ENCODE measurements around the gene GGT1.

GRCh38 chr22:24584871-24585411 lies 18.1 kb upstream of the GGT1 start:
- TF ChIP-seq REST (IDR thresholded peaks at IDR 0.05; ENCODE audit: insufficient replicate concordance, low read depth) (no peak), GABPA (IDR thresholded peaks at IDR 0.05; ENCODE audit: low read depth) (no peak), CTCF (IDR thresholded peaks at IDR 0.05; ENCODE audit: insufficient read depth, low read length) (no peak), SPI1 (IDR thresholded peaks at IDR 0.05; ENCODE audit: borderline replicate concordance, low read depth) (no peak)

All from HL-60 (cell line).